ENCODE results near the gene TMEM114. TPM values are rescaled to one million over a fixed set of nuclear protein-coding genes. Genes with fewer than 3 reads are reported as not detected.

The TMEM114 gene
- total and polyA plus RNA-seq, 2 donors (not counting 1 experiment from before 2014, with no cell fraction given) = not detected

DNA sequence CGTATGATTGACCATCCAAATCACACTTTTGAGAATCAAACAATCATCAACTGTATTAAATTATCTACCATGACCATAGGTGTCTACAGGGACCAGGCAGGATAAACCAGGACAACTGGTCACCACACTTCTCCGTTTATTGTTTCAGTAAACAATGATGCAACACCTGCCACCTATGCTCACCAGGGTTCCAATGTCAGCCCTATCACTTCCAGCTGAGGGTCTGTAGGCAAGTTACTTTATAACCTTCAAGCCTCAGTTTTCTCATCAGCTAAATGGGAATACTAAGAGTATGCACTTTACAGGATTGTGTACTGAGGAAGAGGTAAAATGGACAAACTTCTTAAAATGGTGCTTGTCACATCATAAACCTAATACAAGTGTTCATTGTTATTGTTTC lies 14.9 kb downstream of the TMEM114 start:
- H3K9me3 ChIP-seq (ENCODE audit: control insufficient read depth, insufficient read depth, low read depth, low read length) = no peaks in the 10 kb centered on the region
- no peak overlapping the region for H3K27ac ChIP-seq (ENCODE audit: insufficient read depth, low read length)
- no peaks in the 10 kb centered on the region for H4K20me1 ChIP-seq (ENCODE audit: control insufficient read depth, extremely low read depth, insufficient read depth, low read length)
- no peaks in the 10 kb centered on the region for H3K79me2 ChIP-seq (ENCODE audit: control insufficient read depth, insufficient read depth, low read length)
- H3K27me3 ChIP-seq (ENCODE audit: control insufficient read depth, insufficient read depth, low read length) = peaks cover 8% of the 10 kb centered on the region
- no peak overlapping the region for H3K9ac ChIP-seq (ENCODE audit: insufficient read depth, low read length)
- H3K4me1 ChIP-seq (ENCODE audit: control insufficient read depth, extremely low read depth, insufficient read depth, low read length) = no peaks in the 10 kb centered on the region
- no peak overlapping the region for H3K4me2 ChIP-seq (ENCODE audit: extremely low read depth, insufficient read depth, low read length)
- DNase-seq (ENCODE audit: low read depth in 2 of 2) = no peak
- no peak overlapping the region for H2AFZ ChIP-seq (ENCODE audit: low read length)
- H3K4me3 ChIP-seq (replicated peaks in 1 of 4; ENCODE audit: control extremely low read depth in 1 of 4, insufficient read depth in 1 of 4, low read depth in 3 of 4, low read length in 4 of 4) = no peak overlapping the region
- TF ChIP-seq, protein P1, sequence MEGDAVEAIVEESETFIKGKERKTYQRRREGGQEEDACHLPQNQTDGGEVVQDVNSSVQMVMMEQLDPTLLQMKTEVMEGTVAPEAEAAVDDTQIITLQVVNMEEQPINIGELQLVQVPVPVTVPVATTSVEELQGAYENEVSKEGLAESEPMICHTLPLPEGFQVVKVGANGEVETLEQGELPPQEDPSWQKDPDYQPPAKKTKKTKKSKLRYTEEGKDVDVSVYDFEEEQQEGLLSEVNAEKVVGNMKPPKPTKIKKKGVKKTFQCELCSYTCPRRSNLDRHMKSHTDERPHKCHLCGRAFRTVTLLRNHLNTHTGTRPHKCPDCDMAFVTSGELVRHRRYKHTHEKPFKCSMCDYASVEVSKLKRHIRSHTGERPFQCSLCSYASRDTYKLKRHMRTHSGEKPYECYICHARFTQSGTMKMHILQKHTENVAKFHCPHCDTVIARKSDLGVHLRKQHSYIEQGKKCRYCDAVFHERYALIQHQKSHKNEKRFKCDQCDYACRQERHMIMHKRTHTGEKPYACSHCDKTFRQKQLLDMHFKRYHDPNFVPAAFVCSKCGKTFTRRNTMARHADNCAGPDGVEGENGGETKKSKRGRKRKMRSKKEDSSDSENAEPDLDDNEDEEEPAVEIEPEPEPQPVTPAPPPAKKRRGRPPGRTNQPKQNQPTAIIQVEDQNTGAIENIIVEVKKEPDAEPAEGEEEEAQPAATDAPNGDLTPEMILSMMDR (conservative IDR thresholded peaks at IDR 0.05 in 1 of 2, IDR thresholded peaks at IDR 0.05 in 1 of 2; ENCODE audit: low read depth in 1 of 2, low read length in 2 of 2) = no peak
- no peak for TF ChIP-seq EZH2 (IDR thresholded peaks at IDR 0.05; ENCODE audit: low read length, missing control alignments)
- no peaks in the 10 kb centered on the region for H3K36me3 ChIP-seq (ENCODE audit: control insufficient read depth, insufficient read depth, low read length)

DNA sequence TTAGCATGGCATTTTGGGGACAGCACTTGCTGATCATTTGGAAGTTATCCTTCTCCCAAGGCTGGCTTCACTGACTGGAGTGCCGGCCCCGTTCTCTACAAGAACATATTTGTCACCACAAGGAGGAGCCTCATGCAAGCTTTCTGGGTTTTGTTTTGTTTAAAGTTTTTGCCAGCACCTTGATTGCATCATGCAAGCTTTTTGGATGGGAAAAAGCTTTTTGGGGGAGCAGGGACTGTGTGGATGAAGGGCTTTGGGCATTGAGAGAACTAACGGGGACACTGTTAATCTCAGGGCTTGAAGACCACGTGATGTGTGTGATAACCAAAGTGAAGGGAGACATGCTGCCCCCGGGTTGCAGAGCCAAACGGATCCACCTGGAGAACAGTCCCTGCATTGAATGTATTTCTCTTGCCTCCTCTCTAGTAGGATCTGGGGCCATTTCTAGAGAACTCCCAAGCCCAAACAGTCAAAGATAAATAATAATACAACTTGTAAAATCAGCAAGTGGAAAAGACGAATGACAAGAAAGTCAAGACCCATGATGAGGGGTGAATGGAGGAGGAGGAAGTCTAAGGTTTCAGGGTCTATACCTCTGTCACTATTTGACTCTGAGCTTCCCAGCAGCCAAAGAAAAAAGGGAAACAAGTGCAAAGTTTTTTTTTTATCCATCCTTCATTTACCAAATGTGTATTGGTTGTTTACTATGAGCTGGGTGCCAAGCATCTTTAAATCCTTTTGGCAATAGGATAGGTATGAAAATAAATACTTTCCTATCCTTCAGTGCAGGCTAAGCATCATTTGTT lies 17.2 kb downstream of the TMEM114 start:
- Histone ChIP-seq H3K27me3 (ENCODE audit: control insufficient read depth, insufficient read depth, low read length) (peaks cover 8% of the 10 kb centered on the region), H3K36me3 (ENCODE audit: control insufficient read depth, insufficient read depth, low read length) (no peaks in the 10 kb centered on the region), H3K4me3 (replicated peaks in 1 of 4; ENCODE audit: control extremely low read depth in 1 of 4, insufficient read depth in 1 of 4, low read depth in 3 of 4, low read length in 4 of 4) (no peak overlapping the region), H3K79me2 (ENCODE audit: control insufficient read depth, insufficient read depth, low read length) (no peaks in the 10 kb centered on the region), H3K9ac (ENCODE audit: insufficient read depth, low read length) (no peak overlapping the region), H2AFZ (ENCODE audit: low read length) (no peak overlapping the region), H4K20me1 (ENCODE audit: control insufficient read depth, extremely low read depth, insufficient read depth, low read length) (no peaks in the 10 kb centered on the region), H3K4me1 (ENCODE audit: control insufficient read depth, extremely low read depth, insufficient read depth, low read length) (no peaks in the 10 kb centered on the region), H3K9me3 (ENCODE audit: control insufficient read depth, insufficient read depth, low read depth, low read length) (no peaks in the 10 kb centered on the region), H3K4me2 (ENCODE audit: extremely low read depth, insufficient read depth, low read length) (no peak overlapping the region), H3K27ac (ENCODE audit: insufficient read depth, low read length) (no peak overlapping the region)
- DNase-seq (ENCODE audit: low read depth in 2 of 2) = peak; percentile 30 to 51
- TF ChIP-seq EZH2 (IDR thresholded peaks at IDR 0.05; ENCODE audit: low read length, missing control alignments) = no peak
- TF ChIP-seq, protein P1 (conservative IDR thresholded peaks at IDR 0.05 in 1 of 2, IDR thresholded peaks at IDR 0.05 in 1 of 2; ENCODE audit: low read depth in 1 of 2, low read length in 2 of 2) = peak; percentile 48 to 58

- Histone ChIP-seq H3K4me3 (replicated peaks in 1 of 4; ENCODE audit: control extremely low read depth in 1 of 4, insufficient read depth in 1 of 4, low read depth in 3 of 4, low read length in 4 of 4) (no peak overlapping the region), H2AFZ (ENCODE audit: low read length) (no peak overlapping the region), H3K9ac (ENCODE audit: insufficient read depth, low read length) (no peak overlapping the region), H3K79me2 (ENCODE audit: control insufficient read depth, insufficient read depth, low read length) (no peaks in the 10 kb centered on the region), H4K20me1 (ENCODE audit: control insufficient read depth, extremely low read depth, insufficient read depth, low read length) (no peaks in the 10 kb centered on the region), H3K36me3 (ENCODE audit: control insufficient read depth, insufficient read depth, low read length) (no peaks in the 10 kb centered on the region), H3K4me1 (ENCODE audit: control insufficient read depth, extremely low read depth, insufficient read depth, low read length) (no peaks in the 10 kb centered on the region), H3K27ac (ENCODE audit: insufficient read depth, low read length) (no peak overlapping the region), H3K27me3 (ENCODE audit: control insufficient read depth, insufficient read depth, low read length) (peaks cover 8% of the 10 kb centered on the region), H3K9me3 (ENCODE audit: control insufficient read depth, insufficient read depth, low read depth, low read length) (no peaks in the 10 kb centered on the region), H3K4me2 (ENCODE audit: extremely low read depth, insufficient read depth, low read length) (no peak overlapping the region)
- no peak for DNase-seq (ENCODE audit: low read depth in 2 of 2)
- TF ChIP-seq, protein P1 (conservative IDR thresholded peaks at IDR 0.05 in 1 of 2, IDR thresholded peaks at IDR 0.05 in 1 of 2; ENCODE audit: low read depth in 1 of 2, low read length in 2 of 2) = no peak
- TF ChIP-seq EZH2 (IDR thresholded peaks at IDR 0.05; ENCODE audit: low read length, missing control alignments) = no peak
These were observed 18.0 kb downstream of the TMEM114 start for GRCh38 chr16:8572063-8572918.

Data from fibroblast of lung (primary cell).